HTR-8/SVneo (cell line): ENCODE results near the gene HNF1B.

Source experiments
- DNase-seq: peaks from one replicate; pipeline ENCODE4 v3.0.0; 2011; ENCODE audit warnings: low spot score, mixed read lengths; ENCODE audit not compliant: insufficient read length
- FAIRE-seq: peaks from 2 replicates; lab custom pipeline; 2011; peaks lifted over from hg19 to GRCh38; lab: Jason Lieb, UNC

Gene HNF1B

DNA sequence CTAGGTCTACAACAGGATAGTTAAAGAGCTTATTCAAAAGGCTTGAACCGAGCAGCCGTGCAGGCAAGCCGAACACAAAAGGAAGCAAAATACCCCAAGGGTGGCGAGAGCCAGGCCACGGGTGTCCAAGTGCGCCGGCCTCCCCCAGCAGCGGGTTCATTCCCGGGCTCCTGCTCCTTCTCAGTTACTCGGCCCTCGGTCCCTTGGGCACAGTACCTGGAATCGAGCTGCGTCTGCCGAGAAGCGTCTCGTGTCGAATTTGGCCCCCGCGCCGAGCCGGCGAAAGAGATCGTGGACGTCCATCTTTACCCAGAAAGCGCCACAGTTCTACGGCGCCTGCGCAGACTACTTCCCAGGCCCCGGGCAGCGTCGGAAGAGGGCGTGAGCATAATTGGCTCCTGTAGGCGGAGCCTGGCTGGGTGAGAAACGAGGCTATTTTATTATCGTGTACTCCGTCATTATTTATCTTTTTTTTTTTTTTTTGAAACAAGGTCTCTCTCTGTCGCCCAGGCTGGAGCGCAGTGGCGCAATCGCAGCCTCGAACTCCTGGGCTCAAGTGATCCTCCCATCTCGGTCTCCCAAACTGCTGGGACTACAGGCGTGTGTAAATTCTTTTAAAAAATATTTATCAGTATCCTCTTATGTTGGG, 101.6 kb downstream of the HNF1B start, which contains the start of gene DDX52:
Gene DDX52, minus strand, starts transcription at position 329 of the 649 bp plus-strand sequence. Its CDS starts 26 bp downstream, at position 303.
- FAIRE-seq (no peak), DNase-seq (peak; percentile 97)

DNA sequence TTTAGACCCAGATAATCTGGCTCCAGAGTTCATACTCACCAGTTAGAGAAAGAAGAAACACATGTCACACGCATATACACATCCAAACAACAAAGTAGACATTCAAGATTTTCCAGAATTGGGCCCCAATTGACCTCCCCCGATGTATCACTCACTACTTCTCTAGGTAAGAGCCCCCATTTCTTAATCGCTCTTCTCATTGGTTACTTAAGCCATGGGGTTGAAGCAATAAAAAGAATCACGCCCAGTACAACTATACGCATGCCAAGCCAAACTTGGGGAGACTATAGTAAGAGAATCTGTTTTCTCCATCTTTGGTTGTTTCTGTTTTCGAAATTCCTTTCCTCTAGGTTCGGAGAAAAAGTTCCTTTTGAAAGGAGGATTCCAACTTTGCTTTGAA, 102.2 kb downstream of the HNF1B start:
- FAIRE-seq = no peak
- DNase-seq = no peak

DNA sequence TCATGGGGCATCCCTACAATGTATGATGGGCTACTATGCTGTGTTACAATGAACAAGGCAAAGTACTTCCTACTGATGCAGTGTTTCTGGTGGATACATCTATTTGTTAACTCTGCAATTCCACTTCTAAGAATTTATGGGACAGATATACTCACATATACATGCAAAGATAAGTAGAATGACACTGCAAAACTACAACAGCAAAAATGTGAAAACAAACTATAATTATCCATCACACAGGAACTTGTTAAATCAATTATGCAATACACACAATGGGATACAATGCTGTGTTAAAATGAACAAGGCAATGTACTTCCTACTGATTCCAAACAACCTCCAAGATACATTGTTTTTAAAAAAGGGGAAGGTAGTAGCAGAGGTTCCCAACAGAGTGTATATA, 104.8 kb downstream of the HNF1B start:
- DNase-seq (no peak), FAIRE-seq (no peak)

DNA sequence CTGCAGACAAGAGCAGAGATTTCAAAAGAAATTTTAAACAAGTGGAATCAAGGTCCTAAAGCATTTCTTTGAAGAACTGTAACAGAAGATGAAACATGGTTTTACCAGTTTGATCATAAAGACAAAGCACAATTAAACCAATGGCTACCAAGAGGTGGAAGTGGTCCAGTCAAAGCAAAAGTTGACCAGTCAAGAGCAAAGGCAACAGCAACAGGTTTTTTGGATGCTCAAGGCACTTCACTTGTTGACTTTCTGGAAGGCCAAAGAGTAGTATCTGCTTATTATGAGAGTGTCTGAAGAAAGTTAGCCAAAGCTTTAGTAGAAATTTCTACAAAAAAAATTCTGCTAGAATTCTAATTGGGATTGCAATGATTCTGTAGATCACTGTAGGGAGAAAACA, 106.9 kb downstream of the HNF1B start:
- FAIRE-seq (no peak), DNase-seq (no peak)
